K562 (cell line): Measurements from ENCODE around the gene AKT1. TPM values are rescaled to one million over a fixed set of nuclear protein-coding genes. Genes with fewer than 3 reads are reported as not detected.
"Not testable (repeated sequence)": the region's sequence is repeated elsewhere in the genome, so short reads cannot be mapped to it uniquely, and the experiment has no call there.

Experiments
- ATAC-seq: fragments of 200-7000 bp; cut with Tn5 transposase; 3 replicates; pipeline ENCODE4 v1.9.1; 2020; ENCODE audit warnings: moderate library complexity
- BruUV-seq: library from RNA; stranded (reverse); fragments of 400-500 nt; replicated peaks from 2 replicates; lab custom pipeline; 2021; lab: Mats Ljungman, UMichigan
- CTCF ChIA-PET: fragments of 300-600 bp; formaldehyde crosslinking; extraction: SDS; loops from one replicate; lab custom pipeline; 2021; ENCODE audit warnings: low intra/inter-chr PET ratio; lab: Yijun Ruan, JAX
- POLR2A ChIA-PET: fragments of 300-600, 350-650 bp; sonication (Branson Sonifier 250); formaldehyde crosslinking; extraction: SDS; loops from one replicate; lab custom pipeline; 2021; ENCODE audit warnings: antibody characterized with exemption, inconsistent platforms; lab: Yijun Ruan, JAX
- DNase-seq, 4 experiments: peaks; one replicate each; pipeline versions ENCODE4 v3.0.0 to v3.0.0-alpha.2; 2011 to 2018; ENCODE audit warnings: low spot score in 3 of 4, mixed read lengths in 3 of 4; ENCODE audit errors: extremely low read depth in 1 of 4
- FAIRE-seq: peaks from 2 replicates; lab custom pipeline; 2011; peaks lifted over from hg19 to GRCh38; lab: Jason Lieb, UNC
- H2AFZ ChIP-seq: 2 replicates; pipeline ENCODE4 v1.6.0; 2011; ENCODE audit warnings: low read depth, low read length, control low read depth, inconsistent platforms
- H3K27ac ChIP-seq: fragments of 200-600 bp; 3 replicates; pipeline ENCODE4 v1.8.0; 2011; ENCODE audit warnings: low read depth, mild to moderate bottlenecking, control low read depth, inconsistent platforms, low read length, moderate library complexity, mixed read lengths; ENCODE audit errors: extremely low read depth
- H3K27me3 ChIP-seq, 2 experiments: fragments of 300-600 bp in 1 of 2; 2 replicates in 1 of 2; 3 replicates in 1 of 2; pipeline versions ENCODE4 v1.6.0 to v1.8.0; 2011; ENCODE audit warnings: inconsistent platforms in 2 of 2, low read length in 2 of 2, mild to moderate bottlenecking in 1 of 2, mixed read lengths in 1 of 2, moderate library complexity in 1 of 2; ENCODE audit not compliant: control insufficient read depth in 2 of 2, insufficient read depth in 2 of 2
- H3K36me3 ChIP-seq: fragments of 300-600 bp; 3 replicates; pipeline ENCODE4 v1.8.0; 2011; ENCODE audit warnings: mild to moderate bottlenecking, low read length, inconsistent platforms; ENCODE audit not compliant: control insufficient read depth, insufficient read depth
- H3K4me1 ChIP-seq, 2 experiments: fragments of 200-600 bp in 1 of 2; replicated peaks in 1 of 2; 2 replicates in 1 of 2; 3 replicates in 1 of 2; pipeline versions ENCODE4 v1.5.1 to v1.8.0; 2011; ENCODE audit warnings: inconsistent platforms in 2 of 2, low read length in 2 of 2, mild to moderate bottlenecking in 1 of 2, mixed read lengths in 1 of 2, moderate library complexity in 1 of 2; ENCODE audit not compliant: control insufficient read depth in 2 of 2, insufficient read depth in 2 of 2
- H3K4me2 ChIP-seq: 2 replicates; pipeline ENCODE4 v1.6.1; 2011; ENCODE audit warnings: low read length, control low read depth, inconsistent platforms, mixed read lengths; ENCODE audit not compliant: insufficient read depth
- H3K4me3 ChIP-seq: fragments of 200-600 bp; sonication (generic), shearing (Covaris generic); 2 replicates; pipeline ENCODE4 v1.5.1; 2016; ENCODE audit warnings: control low read depth, inconsistent platforms
- H3K79me2 ChIP-seq: fragments of 200-600 bp; 3 replicates; pipeline ENCODE4 v1.8.0; 2011; ENCODE audit warnings: low read length, inconsistent platforms; ENCODE audit not compliant: control insufficient read depth, insufficient read depth
- H3K9ac ChIP-seq, 2 experiments: 2 replicates each; pipeline versions ENCODE4 v1.6.0 to v1.6.1; 2011; ENCODE audit warnings: low read depth in 2 of 2, low read length in 2 of 2, control low read depth in 1 of 2, inconsistent platforms in 1 of 2, mild to moderate bottlenecking in 1 of 2, mixed read lengths in 1 of 2; ENCODE audit not compliant: insufficient read depth in 1 of 2
- H3K9me1 ChIP-seq: one replicate; pipeline ENCODE4 v1.6.0; 2011; ENCODE audit warnings: inconsistent platforms, mild to moderate bottlenecking, low read length, moderate library complexity; ENCODE audit not compliant: control insufficient read depth, insufficient read depth
- H3K9me3 ChIP-seq: replicated peaks from 2 replicates; pipeline ENCODE4 v1.5.1; 2011; ENCODE audit warnings: low read depth, low read length, inconsistent platforms; ENCODE audit not compliant: control insufficient read depth, insufficient read depth
- H4K20me1 ChIP-seq: replicated peaks from 2 replicates; pipeline ENCODE4 v1.6.1; 2011; ENCODE audit warnings: low read length, inconsistent platforms, mixed read lengths; ENCODE audit not compliant: control insufficient read depth, insufficient read depth
- BHLHE40 ChIP-seq: IDR thresholded peaks from 2 replicates; pipeline ENCODE4 v1.6.1; 2011; ENCODE audit warnings: low read length, improper control_type of control experiment
- SMARCB1 ChIP-seq: IDR thresholded peaks from 2 replicates; pipeline ENCODE4 v1.6.1; 2011; ENCODE audit warnings: improper control_type of control experiment, low read depth; ENCODE audit not compliant: insufficient read length
- USF1 ChIP-seq: sonication (generic); formaldehyde crosslinking; IDR thresholded peaks from 2 replicates; pipeline ENCODE4 v1.9.0; 2022; ENCODE audit warnings: mild to moderate bottlenecking, missing genetic modification reagents
- USF2 ChIP-seq: sonication (generic); formaldehyde crosslinking; IDR thresholded peaks from 2 replicates; pipeline ENCODE4 v1.5.0; 2020; ENCODE audit warnings: missing genetic modification reagents
- WGBS: fragments of 100-300 bp; shearing (Covaris generic); methylation state at CpG from one replicate; pipeline ENCODE4 v1.1.6; 2016; ENCODE audit warnings: low coverage, mixed read lengths; ENCODE audit not compliant: insufficient coverage; ENCODE audit errors: missing lambda C conversion rate; 5-methylcytosine and 5-hydroxymethylcytosine counted together
- in situ Hi-C: fragments of 300-500 bp; cut with MboI; formaldehyde crosslinking; loops from 4 replicates; pipeline ENCODE4 v1.15.0; 2018; ENCODE audit warnings: inconsistent platforms, mixed read lengths
- intact Hi-C: fragments of 100-400 bp; cut with micrococcal nuclease; formaldehyde crosslinking; loops from 2 replicates; pipeline ENCODE4 v1.14.2; 2022
- polyA plus RNA-seq, 8 experiments: library from polyadenylated mRNA; depleted of rRNA in 4 of 8; stranded (reverse) in 5 of 8; unstranded in 3 of 8; fragments of >200 nt; fragmentation: Nextera tagmentation in 2 of 8; fragmentation: Illumina TruSeq in 1 of 8; extraction: Ambion mirVana in 2 of 8; extraction: Trizol in 1 of 8; gene quantifications; 2 replicates each; pipeline versions ENCODE4 v1.2.1 to v1.2.3, GENCODE V29; 2011 to 2014; ENCODE audit warnings: inconsistent platforms in 1 of 8, missing spikeins in 1 of 8
- total RNA-seq, 7 experiments: library from RNA; depleted of rRNA in 6 of 7; stranded (reverse); fragments of >200 nt in 6 of 7; fragmentation: Illumina TruSeq in 2 of 7; extraction: Trizol in 2 of 7; gene quantifications; 2 replicates each; pipeline versions ENCODE4 v1.2.1 to v1.2.3, GENCODE V29; 2011 to 2021; ENCODE audit warnings: low replicate concordance in 1 of 7

Gene AKT1
- total and polyA plus RNA-seq, 9 of the 15 experiments (the other 6 are each of a cell fraction or from before 2014, with no cell fraction given), result 0.49 to 132 (median 75.1) TPM

- H3K9me3 ChIP-seq, H3K27ac ChIP-seq, FAIRE-seq, H4K20me1 ChIP-seq, DNase-seq, BruUV-seq, H3K4me3 ChIP-seq, H3K9ac ChIP-seq, H3K36me3 ChIP-seq, H3K27me3 ChIP-seq, H3K79me2 ChIP-seq, CTCF ChIA-PET, H3K9me1 ChIP-seq, ATAC-seq, POLR2A ChIA-PET, H3K4me2 ChIP-seq, in situ Hi-C loops, H2AFZ ChIP-seq, intact Hi-C loops, H3K4me1 ChIP-seq: not testable (repeated sequence)
- 69% methylated on average over 9 of the region's 41 CpGs for WGBS
Observed at GRCh38 chr14:104836171-104836935, 40.8 kb upstream of the AKT1 start.

- ChIA-PET CTCF (no interaction called here), POLR2A (no interaction called here)
- DNase-seq, result no peak
- H3K9ac ChIP-seq, result no peak overlapping the region; a peak in 1 of 4 replicates
- H3K79me2 ChIP-seq, result no peaks in the 10 kb centered on the region
- peak overlapping the region; percentile 79 for H2AFZ ChIP-seq
- H3K4me1 ChIP-seq, result peaks cover 6 to 21% of the 10 kb centered on the region in 2 experiments; a peak in 3 of 5 replicates
- no peaks in the 10 kb centered on the region for H3K27me3 ChIP-seq
- in situ Hi-C loops, result no loop called here
- FAIRE-seq, result peak; percentile 23
- 37% methylated on average over 9 of the region's 9 CpGs for WGBS
- H3K9me1 ChIP-seq, result no peaks in the 10 kb centered on the region
- H3K36me3 ChIP-seq, result no peaks in the 10 kb centered on the region
- H3K4me3 ChIP-seq, result no peak overlapping the region
- H3K9me3 ChIP-seq, result no peaks in the 10 kb centered on the region
- H3K27ac ChIP-seq, result no peak overlapping the region
- no peak for ATAC-seq
- no peak overlapping the region; the same call in 1 of the 2 replicates for H3K4me2 ChIP-seq
- BruUV-seq, result no TSS peak
- intact Hi-C loops, result no loop called here
- TF ChIP-seq USF2 (CRISPR knock-in tag) (peak; percentile 27; the same call in 1 of the 2 replicates), SMARCB1 (no peak), BHLHE40 (peak; percentile 55), USF1 (CRISPR knock-in tag) (peak; percentile 23; the same call in 1 of the 2 replicates)
- H4K20me1 ChIP-seq, result no peaks in the 10 kb centered on the region; the same call in 1 of the 2 replicates
Observed at GRCh38 chr14:104830781-104831180, 35.2 kb upstream of the AKT1 start.
